Measurements from ENCODE around the gene RNGTT.
A peak's percentile ranks its signal among the peaks of the same experiment; 100 is the strongest.
"Not testable (repeated sequence)": the region's sequence is repeated elsewhere in the genome, so short reads cannot be mapped to it uniquely, and the experiment has no call there.

Gene RNGTT

DNA sequence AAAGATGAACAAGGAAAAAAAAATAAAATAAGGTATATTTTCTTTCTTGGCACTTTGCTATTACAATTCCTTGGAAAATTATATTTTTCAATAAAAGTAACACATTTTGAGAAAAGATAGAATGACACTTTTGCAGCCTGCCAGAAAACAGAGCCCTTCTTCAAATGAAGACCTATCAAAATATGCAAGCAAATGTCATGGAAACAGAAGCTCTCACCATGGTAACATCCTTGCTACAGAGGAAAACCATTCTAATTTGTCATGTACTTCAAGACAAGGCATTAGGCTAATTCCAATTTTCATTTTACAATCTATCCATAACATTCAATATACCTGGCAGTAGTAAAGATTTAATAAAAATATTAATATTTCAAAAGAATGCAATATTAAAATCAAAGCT is 177.9 kb downstream of the RNGTT start:
- DNase-seq = peak; percentile 10

DNA sequence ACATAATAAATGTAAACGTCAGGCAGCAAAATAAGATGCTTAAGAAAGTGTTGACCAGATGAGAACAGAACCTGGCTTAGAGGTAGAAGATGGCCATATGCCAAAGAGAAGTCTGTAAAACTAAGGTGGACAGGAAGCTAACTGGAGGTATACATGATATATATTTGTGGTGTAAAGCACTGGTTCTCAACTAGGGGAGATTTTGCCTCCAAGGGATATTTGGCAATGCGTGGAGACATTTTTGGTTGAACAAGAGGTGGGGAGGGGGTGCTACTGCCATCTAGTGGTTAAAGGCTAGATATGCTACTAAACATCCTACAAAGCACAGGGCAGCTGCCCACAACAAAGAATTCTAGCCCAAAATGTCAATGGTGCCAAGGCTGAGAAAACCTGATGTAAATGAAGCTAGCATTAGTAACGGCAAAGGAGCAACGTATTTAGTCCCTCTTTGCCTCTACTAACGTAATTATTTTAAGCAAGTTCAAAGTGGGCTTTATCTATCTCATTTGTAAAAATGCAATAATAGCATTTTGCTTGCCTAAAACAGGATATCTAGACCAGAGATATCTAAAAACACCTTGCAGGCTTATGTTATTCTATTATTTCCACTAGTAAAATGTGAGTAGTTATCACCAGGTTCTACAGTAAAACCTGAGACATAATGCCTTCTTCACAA is 182.6 kb downstream of the RNGTT start:
- peak; percentile 65 for DNase-seq

DNA sequence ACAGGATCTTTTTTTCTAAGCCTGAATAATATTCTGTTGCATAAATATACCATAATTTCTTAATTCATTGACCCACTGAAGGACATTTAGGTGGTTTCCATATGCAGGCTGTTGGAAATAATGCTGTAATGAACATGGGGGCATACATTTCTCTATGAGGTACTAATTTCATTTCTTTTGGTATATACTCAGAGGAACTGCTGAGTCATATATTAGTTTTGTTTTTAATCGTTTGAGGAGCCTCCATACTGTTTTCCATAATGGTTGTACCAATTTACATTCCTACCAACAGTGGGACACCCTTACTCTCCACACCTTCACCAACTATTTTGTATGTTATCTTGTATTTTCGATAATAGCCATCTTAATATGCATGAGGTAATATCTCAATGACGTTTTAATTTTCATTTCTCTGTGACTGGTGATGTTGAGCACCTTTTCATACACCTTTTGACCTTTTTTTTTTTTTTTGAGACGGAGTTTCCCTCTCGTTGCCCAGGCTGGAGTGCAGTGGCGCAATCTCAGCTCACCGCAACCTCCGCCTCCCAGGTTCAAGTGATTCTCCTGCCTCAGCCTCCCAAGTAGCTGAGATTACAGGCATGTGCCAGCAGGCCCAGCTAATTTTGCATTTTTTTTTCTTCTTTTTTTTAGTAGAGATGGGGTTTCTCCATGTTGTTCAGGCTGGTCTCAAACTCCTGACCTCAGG is 187.4 kb downstream of the RNGTT start:
- DNase-seq = no peak

DNA sequence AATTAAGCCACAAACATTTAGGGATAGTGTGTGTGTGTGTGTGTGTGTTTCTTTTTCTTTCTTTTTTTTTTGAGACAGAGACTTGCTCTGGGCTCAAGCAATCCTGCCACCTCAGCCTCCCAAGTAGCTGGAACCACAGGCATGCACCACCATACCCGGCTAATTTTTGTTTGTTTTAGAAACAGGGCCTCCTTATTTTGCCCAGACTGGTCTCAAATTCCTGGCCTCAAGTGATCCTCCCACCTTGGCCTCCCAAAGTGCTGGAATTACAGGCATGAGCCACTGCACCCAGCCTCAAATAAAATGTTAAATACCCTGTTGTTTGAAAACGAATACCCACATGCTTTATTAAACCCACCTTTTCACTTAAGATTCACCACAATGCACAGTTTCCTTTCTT is 195.3 kb downstream of the RNGTT start:
- not testable (repeated sequence) for DNase-seq

DNA sequence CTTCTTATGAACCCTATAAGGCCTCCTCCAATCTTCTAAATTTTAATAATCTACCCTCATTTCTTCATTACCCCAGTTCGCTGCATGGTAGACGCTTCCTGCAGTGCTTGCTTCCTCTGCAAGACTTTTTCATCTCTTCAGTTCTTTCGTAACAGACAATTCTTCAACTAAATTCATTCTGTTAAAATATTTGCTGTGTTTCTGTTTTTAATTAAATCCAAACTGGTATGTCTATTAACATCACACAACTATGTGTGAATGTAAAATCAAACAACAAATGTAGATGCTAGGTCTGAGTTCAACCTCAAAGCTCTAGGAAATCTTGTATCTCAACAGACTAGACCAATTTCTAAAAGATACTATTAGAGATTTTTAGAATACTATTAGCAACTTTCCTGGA is 199.3 kb downstream of the RNGTT start:
- DNase-seq = peak; percentile 26

DNA sequence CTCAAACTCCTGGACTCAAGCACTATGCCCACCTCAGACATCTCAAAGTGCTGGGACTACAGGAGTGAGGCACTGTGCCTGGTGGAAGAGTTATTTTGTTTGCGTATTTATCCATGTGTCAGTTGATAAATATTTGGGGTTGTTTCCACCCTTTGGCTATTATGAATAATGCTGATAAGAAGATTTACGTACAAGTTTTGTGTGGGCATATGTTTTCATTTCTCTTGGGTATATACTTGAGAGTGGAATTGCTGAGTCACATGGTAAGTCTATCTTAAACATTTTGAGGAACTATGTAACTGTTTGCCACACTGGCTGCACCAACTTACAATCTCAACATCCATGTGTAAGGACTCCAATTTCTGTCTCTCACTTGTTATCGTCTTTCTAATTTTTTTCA is 200.3 kb downstream of the RNGTT start:
- DNase-seq = no peak

DNA sequence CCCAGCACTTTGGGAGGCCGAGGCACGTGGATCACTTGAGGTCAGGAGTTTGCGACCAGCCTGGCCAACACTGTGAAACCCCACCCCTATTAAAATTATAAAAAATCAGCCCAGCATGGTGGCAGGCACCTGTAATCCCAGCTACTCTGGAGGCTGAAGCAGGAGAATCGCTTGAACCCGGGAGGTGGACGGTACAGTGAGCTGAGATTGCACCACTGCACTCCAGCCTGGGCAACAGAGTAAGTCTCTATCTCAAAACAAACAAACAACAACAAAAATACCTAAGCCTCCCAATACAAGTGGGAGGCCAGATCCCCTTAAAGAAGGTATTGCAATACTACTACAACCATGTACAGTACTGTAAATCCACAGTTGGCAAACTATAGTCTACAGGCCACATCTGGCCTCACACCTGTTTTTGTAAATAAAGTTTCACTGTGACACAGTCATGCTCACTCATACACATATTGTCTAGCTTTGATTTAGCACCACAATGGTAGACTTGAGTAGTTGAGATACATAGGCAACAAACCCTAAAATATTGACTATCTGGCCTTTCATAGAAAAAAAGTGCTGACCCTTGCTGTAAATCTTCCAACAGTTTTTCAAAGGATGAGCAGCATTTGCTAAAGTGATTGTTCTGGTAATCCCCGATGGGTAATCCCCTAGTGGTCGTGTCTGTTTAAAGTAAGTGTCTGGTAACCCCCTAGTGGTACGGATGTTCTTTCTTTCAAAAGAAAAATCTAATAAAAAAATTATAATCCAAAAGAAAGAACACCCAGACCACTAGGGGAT is 202.0 kb downstream of the RNGTT start:
- DNase-seq = no peak

DNA sequence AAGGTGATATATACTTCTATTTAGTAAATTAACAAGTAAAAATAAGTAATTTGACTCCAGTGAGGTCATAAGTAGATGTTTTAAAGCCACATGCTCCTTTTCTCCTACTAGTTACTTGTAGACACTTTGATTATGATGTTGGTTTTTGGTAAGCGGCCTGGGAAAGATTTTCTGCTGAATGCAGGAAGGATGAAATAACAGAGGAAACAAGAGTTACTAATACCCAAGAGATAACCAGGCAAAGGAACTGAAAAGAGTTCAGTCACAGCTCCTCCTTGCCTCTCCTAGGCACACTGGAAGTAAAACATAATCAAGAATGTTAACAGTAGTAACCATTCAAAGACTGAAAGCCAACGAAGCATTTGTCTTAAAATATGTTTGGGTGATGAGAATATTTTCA is 203.3 kb downstream of the RNGTT start:
- DNase-seq = no peak

DNA sequence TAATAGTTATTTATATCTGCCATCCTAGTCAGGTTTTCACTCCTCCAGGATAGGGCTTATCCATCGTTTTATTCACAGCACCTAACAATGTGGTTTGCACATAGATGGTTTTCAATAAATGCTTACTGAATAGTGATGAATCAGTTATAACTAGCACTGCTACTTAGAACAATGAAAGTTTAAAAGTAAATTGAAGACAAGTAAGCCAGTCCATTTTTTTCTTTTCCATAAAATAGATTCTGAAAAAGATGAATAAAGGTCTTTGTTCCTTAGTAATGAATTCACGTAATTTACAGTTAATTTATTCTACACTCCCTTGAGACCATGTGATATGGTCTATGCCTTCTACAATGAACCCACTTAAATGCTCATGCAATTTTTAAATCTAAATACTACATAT is 212.5 kb downstream of the RNGTT start:
- no peak for DNase-seq

DNA sequence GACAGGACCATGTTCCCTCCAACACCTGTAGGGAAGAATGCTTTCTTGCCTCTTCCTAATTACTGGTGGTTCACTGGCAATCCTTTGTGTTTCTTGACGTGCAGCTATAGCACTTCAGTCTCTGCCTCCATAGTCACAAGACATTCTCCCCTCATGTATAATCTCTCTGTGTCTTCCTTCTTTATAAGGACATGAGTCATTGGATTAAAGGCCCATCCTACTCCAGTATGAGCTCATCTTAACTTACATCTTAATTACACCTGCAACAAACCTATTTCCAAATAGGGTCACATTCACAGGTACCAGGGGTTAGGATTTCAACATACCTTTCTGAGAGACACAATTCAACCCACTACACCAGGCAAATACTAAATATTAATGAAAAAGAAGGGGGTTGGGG is 213.6 kb downstream of the RNGTT start:
- no peak for DNase-seq

DNA sequence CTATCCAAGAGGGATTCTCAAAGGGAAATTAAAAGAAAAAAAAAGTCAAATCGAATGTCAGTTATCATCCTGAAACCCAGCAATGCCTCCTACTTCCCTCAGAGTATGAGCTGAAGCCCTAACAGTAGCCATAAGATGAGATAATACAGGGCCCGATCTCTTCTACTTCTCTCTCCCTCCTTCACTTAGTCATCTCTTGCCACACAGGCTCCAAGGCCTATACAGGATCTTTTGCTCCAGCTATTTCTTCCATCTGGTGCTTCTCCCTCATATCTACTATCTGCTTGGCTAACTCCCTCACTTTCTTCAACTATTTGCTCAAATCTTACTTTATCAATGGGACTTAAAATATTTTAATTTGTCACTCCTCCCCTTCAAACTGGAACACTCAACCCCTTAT is 215.3 kb downstream of the RNGTT start:
- DNase-seq = no peak

DNA sequence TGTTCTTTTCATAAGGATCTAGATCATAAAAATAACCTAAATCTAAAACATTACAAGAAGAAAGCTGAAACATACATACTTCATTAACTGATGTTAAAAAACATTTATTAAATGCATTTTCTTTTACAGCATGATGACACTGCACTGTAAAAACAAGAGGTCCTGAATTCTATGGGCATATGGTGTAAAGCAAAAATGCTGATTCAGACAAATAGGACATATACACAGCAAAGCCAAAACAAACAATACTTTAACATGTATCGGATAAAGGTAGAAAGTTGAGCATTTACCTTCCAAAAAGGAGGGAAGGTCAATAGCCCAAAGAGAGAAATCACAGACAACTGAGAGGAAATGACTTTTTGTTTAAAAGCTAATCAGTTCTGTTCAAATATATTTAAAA is 221.5 kb downstream of the RNGTT start:
- DNase-seq = no peak

DNA sequence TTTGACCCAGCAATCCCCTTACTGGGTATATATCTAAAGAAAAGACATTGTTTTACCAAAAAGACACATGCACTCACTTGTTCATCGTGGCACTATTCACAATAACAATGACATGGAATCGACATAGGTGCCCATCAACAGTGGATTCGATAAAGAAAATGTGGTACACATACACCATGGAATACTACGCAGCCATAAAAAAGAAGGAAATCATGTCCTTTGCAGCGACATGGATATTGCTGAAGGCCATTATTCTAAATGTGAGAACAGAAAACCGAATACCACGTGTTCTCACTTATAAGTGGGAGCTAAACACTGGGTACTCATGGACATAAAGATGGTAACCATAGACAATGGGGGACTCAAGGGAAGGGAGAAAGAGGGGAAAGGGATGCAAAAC is 222.3 kb downstream of the RNGTT start:
- no peak for DNase-seq

DNA sequence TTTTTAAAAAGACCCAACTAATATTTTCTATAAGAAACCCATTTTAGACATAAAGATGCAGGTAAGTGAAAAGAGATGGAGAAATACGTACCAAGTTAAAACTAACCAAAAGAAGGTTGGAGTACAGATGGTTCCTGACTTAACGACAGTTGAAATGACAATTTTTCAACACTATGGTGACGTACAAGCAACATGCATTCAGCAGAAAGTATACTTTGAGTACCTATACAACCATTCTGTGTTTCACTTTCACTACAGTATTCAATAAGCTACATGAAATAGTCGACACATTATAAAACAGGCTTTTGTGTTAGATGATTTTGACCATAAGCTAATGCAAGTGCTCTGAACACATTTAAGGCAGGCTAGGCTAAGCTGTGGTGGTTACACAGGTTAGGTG is 228.9 kb downstream of the RNGTT start:
- no peak for DNase-seq

DNA sequence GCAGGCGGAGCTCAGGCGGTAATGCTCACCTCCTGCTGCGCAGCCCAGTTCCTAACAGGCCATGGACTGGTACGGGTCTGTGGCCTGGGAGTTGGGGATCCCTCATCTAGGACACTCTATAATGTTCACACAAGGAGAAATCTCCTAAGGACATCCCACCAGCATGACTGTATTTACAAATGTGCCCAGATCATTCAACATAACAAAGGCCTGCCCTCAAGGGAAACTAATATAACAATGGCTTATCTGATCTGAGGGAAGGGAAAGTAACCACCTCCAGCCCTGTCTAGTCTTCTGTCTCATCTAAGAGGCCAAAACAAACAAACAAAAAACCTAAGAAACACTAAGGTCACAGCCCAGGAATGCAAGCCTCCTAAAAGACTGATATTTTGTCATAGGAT is 232.8 kb downstream of the RNGTT start:
- peak; percentile 28 for DNase-seq

DNA sequence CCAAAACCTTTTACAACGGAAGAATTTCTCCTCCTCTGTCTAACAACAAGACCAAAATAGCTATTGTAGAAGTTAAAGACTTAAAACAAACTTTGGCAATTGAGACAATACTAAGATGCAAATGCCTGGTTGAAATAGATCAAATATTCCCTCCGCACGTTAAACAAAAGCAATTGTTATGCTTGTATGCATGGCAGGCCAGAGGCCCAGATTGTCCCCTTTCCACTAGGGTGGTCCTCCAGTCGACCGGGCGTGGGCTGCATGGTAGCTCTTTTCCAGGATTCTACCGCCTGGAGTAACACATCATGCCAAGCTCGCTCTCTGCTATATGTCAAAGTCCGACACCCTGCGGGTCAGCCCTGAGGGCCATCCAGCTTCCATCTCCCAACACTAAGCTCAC is 234.7 kb downstream of the RNGTT start:
- DNase-seq = no peak

DNA sequence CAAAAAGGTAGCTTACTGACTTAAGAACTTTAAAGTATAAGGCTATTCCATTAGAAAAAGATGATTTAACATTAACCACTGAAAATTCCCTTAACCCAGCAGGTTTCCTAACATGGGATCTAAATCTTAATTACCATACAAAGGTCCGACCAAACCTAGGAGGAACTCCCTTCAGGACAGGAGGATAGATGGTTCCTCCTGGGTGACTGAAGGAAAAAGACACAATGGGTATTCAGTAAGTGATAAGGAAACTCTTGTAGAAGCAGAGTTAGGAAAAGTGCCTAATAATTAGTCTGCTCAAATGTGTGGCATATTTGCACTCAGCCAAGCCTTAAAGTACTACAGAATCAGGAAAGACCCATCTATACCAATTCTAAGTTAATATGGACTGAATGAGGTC is 237.0 kb downstream of the RNGTT start:
- DNase-seq = not testable (repeated sequence)

DNA sequence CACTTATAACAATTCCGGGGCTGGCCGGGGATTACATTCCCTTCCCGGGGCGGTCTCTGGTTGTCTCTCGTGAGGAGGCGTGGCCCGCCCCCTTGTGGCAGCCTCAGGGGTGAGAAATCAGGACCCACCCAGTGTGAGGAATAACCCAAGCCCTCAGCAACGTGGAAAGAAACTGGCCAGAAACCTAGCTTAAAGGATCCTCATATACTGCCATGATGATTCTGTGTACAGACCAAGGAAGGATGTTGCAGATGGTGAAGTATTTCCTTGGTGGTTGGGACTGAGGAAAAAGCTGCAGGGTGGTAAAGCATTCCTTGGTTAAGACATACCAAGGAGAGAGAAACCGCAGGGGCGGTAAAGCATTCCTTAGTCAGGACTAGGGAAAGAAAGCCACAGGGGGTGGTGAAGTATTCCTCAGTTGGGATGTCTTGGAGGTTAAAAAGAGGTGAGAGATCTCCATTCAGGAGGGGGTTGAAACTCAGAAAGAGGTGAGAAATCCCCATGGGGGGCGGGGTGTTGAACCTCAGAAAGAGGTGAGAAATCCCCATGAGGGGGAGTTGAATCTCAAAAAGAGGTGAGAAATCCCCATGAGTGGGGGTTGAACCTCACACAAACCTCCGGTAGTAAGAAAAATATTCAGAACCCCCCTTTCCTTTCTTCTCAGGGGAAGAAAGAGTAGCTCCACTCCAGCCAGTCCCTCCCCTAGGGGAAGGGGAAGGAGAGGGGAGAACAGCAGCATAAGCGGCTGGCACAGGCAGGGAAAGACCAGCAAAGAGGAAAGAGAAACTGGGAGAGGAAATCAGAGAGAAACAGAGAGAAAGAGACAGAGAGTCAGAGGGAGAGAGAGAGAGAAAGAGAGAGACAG is 238.1 kb downstream of the RNGTT start:
- peak; percentile 93 for DNase-seq

DNA sequence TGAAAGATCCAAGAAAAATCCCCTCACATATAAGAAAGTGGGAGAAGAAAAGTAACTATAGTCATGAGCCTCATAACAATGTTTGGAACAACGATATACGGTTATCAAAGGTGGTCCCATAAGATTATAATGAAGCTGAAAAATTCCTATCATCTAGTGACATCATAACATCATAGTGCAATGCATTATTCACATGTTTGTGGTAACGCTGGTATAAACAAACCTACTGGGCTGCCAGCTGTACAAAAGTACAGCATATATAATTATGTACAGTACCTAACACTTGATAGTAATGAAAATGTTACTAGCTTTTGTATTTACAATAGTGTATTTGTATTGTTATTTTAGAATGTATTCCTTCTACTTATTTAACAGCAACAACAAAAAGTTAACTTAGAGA is 240.7 kb downstream of the RNGTT start:
- peak; percentile 44 for DNase-seq

DNA sequence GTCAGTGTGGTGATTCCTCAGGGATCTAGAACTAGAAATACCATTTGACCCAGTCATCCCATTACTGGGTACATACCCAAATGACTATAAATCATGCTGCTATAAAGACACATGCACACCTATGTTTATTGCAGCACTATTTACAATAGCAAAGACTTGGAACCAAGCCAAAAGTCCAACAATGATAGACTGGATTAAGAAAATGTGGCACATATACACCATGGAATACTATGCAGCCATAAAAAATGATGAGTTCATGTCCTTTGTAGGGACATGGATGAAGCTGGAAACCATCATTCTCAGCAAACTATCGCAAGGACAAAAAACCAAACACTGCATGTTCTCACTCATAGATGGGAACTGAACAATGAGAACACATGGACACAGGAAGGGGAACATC is 247.0 kb downstream of the RNGTT start:
- DNase-seq = not testable (repeated sequence)

DNA sequence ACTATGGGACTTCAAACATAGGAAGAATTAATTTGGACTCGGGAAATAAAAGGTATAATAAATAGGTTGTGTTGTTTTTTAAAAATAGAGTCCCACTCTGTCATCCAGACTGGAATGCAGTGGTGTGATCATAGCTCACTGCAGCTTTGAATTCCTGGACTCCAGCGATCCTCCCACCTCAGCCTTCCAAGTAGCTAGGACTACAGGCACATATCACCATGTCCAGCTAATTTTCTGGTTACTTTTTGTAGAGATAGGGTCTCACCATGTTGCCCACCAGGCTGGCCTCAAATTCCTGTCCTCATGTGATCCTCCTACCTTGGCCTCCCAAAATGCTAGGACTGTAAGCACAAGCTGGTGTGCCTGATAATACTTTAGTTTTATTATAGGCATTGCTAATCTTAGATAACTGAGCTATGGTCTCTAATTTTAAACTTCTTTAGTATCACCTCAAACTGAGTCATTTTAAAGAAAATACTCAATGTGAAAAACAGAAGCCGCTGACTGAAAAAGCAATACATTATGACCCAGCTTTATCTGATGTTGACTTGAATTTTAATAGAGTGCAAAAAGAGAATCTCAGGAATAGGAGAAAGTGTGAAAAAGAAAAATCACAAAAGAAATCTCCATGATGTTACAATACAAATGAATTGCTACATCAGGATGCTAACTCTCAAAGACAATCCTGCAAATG is 251.0 kb downstream of the RNGTT start:
- DNase-seq = no peak

DNA sequence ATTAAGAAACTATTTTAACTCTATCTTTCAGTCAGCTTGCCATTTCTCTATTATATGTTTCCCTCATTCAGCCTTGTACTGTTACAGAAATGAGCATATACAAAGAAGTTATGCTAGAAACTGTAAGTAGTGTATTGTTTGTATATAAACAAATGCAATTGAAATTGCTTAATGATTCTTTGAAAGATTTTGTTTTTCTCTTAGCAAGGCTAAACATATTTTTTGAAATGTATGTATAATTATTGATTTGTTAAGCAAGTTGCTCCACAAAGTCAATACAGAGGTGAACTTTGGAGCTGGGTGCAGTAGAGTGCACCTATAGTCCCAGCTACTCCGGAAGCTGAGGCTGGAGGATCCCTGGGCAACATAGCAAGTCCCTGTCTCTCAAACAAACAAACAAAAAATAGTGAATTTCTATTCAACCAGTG is 253.6 kb downstream of the RNGTT start:
- no peak for DNase-seq
